ENCODE measurements around the gene SLC7A11. TPM values are rescaled to one million over a fixed set of nuclear protein-coding genes. Genes with fewer than 3 reads are reported as not detected.

Gene SLC7A11
- total and polyA plus RNA-seq, 2 experiments from 2014 or later, result 10.0 to 33.9 TPM

GRCh38 chr4:138223231-138223910, 18.8 kb downstream of the SLC7A11 start:
- H3K79me2 ChIP-seq (replicated peaks; ENCODE audit: insufficient read depth), result peaks cover 35% of the 10 kb centered on the region
- H3K4me3 ChIP-seq, result peak overlapping the region; percentile 19
- DNase-seq (ENCODE audit: low spot score) (peak; percentile 81), ATAC-seq (peak; percentile 87)
- peaks cover 11% of the 10 kb centered on the region; the same call in 1 of the 2 replicates for H3K36me3 ChIP-seq (ENCODE audit: insufficient read depth)
- H2AFZ ChIP-seq, result no peak overlapping the region
- H3K9me3 Mint-ChIP-seq, result no peaks in the 10 kb centered on the region
- H3K27me3 Mint-ChIP-seq (ENCODE audit: insufficient read depth, low read depth, poor library complexity), result no peaks in the 10 kb centered on the region
- H3F3A ChIP-seq (replicated peaks; ENCODE audit: low read depth), result no peaks in the 10 kb centered on the region
- peak overlapping the region; percentile 88 for H3K27ac ChIP-seq (ENCODE audit: low read depth)
- H3K4me2 ChIP-seq, result peak overlapping the region; percentile 30
- no peaks in the 10 kb centered on the region for H3K9me2 ChIP-seq (ENCODE audit: insufficient read depth)
- H4K20me1 ChIP-seq (replicated peaks; ENCODE audit: insufficient read depth), result no peaks in the 10 kb centered on the region
- peaks cover 64% of the 10 kb centered on the region for H3K4me1 ChIP-seq (ENCODE audit: insufficient read depth)
- peaks cover 59% of the 10 kb centered on the region for H3K4me1 Mint-ChIP-seq
- H3K27me3 ChIP-seq (ENCODE audit: insufficient read depth), result no peaks in the 10 kb centered on the region
- TF ChIP-seq JUNB (IDR thresholded peaks at IDR 0.05; ENCODE audit: unreplicated experiment) (no peak), NANOG (IDR thresholded peaks at IDR 0.05; ENCODE audit: borderline replicate concordance) (peak; percentile 66)
- peaks cover 55% of the 10 kb centered on the region for H3K36me3 Mint-ChIP-seq (ENCODE audit: low read depth)
- H3K4me3 Mint-ChIP-seq, result peak overlapping the region; percentile 9; the same call in 1 of the 3 replicates
- peak overlapping the region; percentile 31; the same call in 1 of the 2 replicates for H3K27ac Mint-ChIP-seq

GRCh38 chr4:138222046-138222445, 20.1 kb downstream of the SLC7A11 start:
- Histone ChIP-seq H3K9me2 (ENCODE audit: insufficient read depth) (no peaks in the 10 kb centered on the region), H3K36me3 (ENCODE audit: insufficient read depth) (peaks cover 15% of the 10 kb centered on the region; the same call in 1 of the 2 replicates), H3K4me2 (peak overlapping the region; percentile 30), H3K79me2 (replicated peaks; ENCODE audit: insufficient read depth) (peaks cover 31% of the 10 kb centered on the region), H3K4me3 (peak overlapping the region; percentile 21), H3K27me3 (ENCODE audit: insufficient read depth) (no peaks in the 10 kb centered on the region), H2AFZ (no peak overlapping the region), H3K4me1 (ENCODE audit: insufficient read depth) (peaks cover 68% of the 10 kb centered on the region), H3K27ac (ENCODE audit: low read depth) (peak overlapping the region; percentile 88), H4K20me1 (replicated peaks; ENCODE audit: insufficient read depth) (no peaks in the 10 kb centered on the region), H3F3A (replicated peaks; ENCODE audit: low read depth) (no peaks in the 10 kb centered on the region)
- no peak for ATAC-seq
- Mint-ChIP-seq H3K27ac (peak overlapping the region; percentile 4; the same call in 1 of the 2 replicates), H3K27me3 (ENCODE audit: insufficient read depth, low read depth, poor library complexity) (peaks cover 2% of the 10 kb centered on the region), H3K4me3 (no peak overlapping the region), H3K9me3 (no peaks in the 10 kb centered on the region), H3K4me1 (peaks cover 59% of the 10 kb centered on the region), H3K36me3 (ENCODE audit: low read depth) (peaks cover 59% of the 10 kb centered on the region)
- no peak for DNase-seq (ENCODE audit: low spot score)
- no peak for TF ChIP-seq NANOG (IDR thresholded peaks at IDR 0.05; ENCODE audit: borderline replicate concordance)
- TF ChIP-seq EZH2phosphoT487 (IDR thresholded peaks at IDR 0.05; ENCODE audit: unreplicated experiment), result no peak
- no peak for TF ChIP-seq ZNF462 (CRISPR knock-in tag; IDR thresholded peaks at IDR 0.05)

Data from GM23338 (cell line).